HL-60 (cell line): ENCODE results near the gene IMPG2.

ENCODE experiments used
- DNase-seq, 2 experiments: peaks; one replicate each; pipeline ENCODE4 v3.0.0-alpha.2; 2010 to 2020; ENCODE audit warnings: low read depth in 1 of 2, low spot score in 1 of 2
- H3K27ac ChIP-seq: fragments of 250-450 bp; sonication (Bioruptor Pico); replicated peaks from 2 replicates; pipeline ENCODE4 v1.5.1; 2020; ENCODE audit warnings: mild to moderate bottlenecking, moderate library complexity
- H3K27me3 ChIP-seq: fragments of 250-450 bp; sonication (Bioruptor Pico); 2 replicates; pipeline ENCODE4 v1.5.1; 2021; ENCODE audit warnings: mild to moderate bottlenecking, moderate library complexity; ENCODE audit not compliant: insufficient read depth, poor library complexity, severe bottlenecking
- H3K4me3 ChIP-seq: replicated peaks from 2 replicates; pipeline ENCODE4 v1.5.1; 2011; ENCODE audit warnings: mild to moderate bottlenecking, control low read depth, low read length; ENCODE audit not compliant: insufficient read depth
- CTCF ChIP-seq: IDR thresholded peaks from one replicate; pipeline ENCODE4 v1.5.1; 2011; ENCODE audit warnings: low read length, control low read depth, inconsistent platforms; ENCODE audit not compliant: insufficient read depth
- GABPA ChIP-seq: IDR thresholded peaks from 2 replicates; pipeline ENCODE4 v1.6.1; 2012; ENCODE audit warnings: low read depth
- POLR2AphosphoS5 ChIP-seq: IDR thresholded peaks from 2 replicates; pipeline ENCODE4 v1.6.1; 2012; ENCODE audit warnings: low read depth
- REST ChIP-seq: IDR thresholded peaks from 2 replicates; pipeline ENCODE4 v1.6.1; 2012; ENCODE audit warnings: low read depth; ENCODE audit not compliant: insufficient replicate concordance
- SPI1 ChIP-seq: IDR thresholded peaks from 2 replicates; pipeline ENCODE4 v1.6.1; 2012; ENCODE audit warnings: low read depth, mild to moderate bottlenecking, borderline replicate concordance

The IMPG2 gene

DNA sequence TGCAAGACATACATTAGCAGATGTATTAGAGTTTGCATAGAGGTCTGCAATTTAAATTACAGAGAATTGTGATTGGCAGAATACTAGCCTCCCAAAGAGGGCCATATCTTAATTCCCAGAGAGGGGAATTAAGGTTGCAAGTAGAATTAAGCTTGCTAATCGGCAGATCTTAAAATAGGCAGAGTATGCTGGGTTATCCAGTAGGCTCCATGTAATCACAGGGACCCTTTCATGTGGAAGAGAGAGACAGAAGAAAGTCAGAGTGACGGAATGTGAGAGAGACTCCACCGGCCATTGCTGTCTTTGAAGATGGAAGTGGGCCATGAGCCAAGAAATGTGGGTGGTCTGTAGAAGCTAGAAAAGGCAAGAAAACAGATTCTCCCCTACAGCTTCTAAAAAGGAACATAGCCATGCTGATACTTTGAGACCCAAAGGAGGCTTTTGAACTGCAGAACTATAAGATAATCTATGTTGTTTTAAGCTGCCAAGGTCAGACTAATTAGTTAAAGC lies 38.8 kb downstream of the IMPG2 start:
- H3K27ac ChIP-seq, result no peak overlapping the region

GRCh38 chr3:101279765-101280385 lies 40.5 kb downstream of the IMPG2 start:
- DNase-seq, result no peak
- TF ChIP-seq SPI1 (no peak), CTCF (no peak), GABPA (no peak), REST (no peak), POLR2AphosphoS5 (no peak)
- Histone ChIP-seq H3K27ac (no peak overlapping the region), H3K4me3 (no peak overlapping the region), H3K27me3 (no peaks in the 10 kb centered on the region)

More for the DNA sequence above, 38.8 kb downstream of the IMPG2 start:
- TF ChIP-seq GABPA (no peak), SPI1 (no peak), POLR2AphosphoS5 (no peak)
- no peak overlapping the region for H3K4me3 ChIP-seq
- DNase-seq, result no peak
- H3K27me3 ChIP-seq, result no peaks in the 10 kb centered on the region

- H3K27me3 ChIP-seq, result no peaks in the 10 kb centered on the region
- TF ChIP-seq SPI1 (0 out of 2 replicates have a peak, but pooled peaks have one; percentile 37), CTCF (no peak), POLR2AphosphoS5 (no peak)
- H3K4me3 ChIP-seq, result no peak overlapping the region
- H3K27ac ChIP-seq, result no peak overlapping the region
- no peak for DNase-seq
These were observed 41.2 kb downstream of the IMPG2 start for GRCh38 chr3:101279162-101279561.

DNA sequence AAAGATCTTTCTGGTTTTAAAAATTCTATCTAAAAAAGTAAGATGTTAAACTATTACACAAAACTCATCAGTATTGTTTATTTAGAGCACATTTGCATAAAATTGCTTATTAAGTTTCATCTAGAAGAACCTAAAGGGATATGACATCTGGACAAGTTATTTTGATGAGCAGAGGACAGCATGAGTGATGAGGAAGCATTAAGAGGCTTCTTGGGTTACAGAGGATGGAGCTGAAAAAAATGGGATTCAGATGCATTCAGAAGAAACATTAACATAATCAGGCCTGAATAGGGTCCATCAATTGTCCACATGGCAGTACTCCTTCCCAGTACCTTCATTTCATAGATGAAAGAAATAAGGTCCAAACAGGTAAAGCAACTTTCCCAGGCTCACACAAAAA lies 41.6 kb downstream of the IMPG2 start:
- Histone ChIP-seq H3K27ac (no peak overlapping the region), H3K4me3 (no peak overlapping the region), H3K27me3 (no peaks in the 10 kb centered on the region)
- TF ChIP-seq POLR2AphosphoS5 (no peak), GABPA (no peak), REST (no peak), CTCF (no peak), SPI1 (no peak)
- no peak for DNase-seq
